GM21717 (cell line): ENCODE data around the gene PDE5A.
"Not testable (repeated sequence)": the region's sequence is repeated elsewhere in the genome, so short reads cannot be mapped to it uniquely, and the experiment has no call there.

Source experiments
- ATAC-seq: cut with Tn5 transposase; IDR thresholded peaks from one replicate; pipeline ENCODE4 v1.9.1; 2021; ENCODE audit warnings: mild to moderate bottlenecking, moderate library complexity; ENCODE audit not compliant: unreplicated experiment

The PDE5A gene

DNA sequence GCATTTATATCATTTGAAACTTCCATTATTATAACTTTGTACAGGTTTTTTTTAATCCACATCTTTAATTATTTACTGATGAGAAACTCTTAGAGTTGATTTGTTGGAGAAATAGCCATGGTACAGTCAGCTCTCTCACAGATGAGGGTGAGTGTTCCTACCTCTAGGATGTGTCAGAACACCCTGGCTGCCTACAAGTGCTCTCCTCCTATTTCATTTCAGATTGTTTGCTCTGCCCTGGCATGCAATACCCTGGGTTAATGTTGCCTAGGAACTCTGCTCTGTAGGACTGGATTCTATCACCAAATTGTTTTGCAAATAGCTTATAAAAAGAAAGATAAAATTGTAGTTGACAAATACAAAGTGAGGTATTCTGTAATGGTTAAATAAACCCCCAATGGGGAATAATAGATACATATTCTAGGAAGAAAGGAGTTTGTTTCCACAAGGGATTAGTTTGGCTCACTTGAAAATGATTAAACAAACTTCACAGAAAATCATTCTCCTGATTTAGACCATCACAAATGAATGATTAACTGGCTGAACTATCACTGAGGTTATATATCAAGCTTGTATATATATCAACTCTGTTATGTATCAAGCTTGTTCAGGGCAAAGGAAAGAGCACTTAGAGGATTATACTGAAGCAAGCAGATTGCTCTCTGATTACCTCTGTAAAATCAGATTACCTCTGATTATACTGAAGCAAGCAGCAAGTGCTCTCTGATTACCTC, 150.0 kb downstream of the PDE5A start:
- no peak for ATAC-seq

DNA sequence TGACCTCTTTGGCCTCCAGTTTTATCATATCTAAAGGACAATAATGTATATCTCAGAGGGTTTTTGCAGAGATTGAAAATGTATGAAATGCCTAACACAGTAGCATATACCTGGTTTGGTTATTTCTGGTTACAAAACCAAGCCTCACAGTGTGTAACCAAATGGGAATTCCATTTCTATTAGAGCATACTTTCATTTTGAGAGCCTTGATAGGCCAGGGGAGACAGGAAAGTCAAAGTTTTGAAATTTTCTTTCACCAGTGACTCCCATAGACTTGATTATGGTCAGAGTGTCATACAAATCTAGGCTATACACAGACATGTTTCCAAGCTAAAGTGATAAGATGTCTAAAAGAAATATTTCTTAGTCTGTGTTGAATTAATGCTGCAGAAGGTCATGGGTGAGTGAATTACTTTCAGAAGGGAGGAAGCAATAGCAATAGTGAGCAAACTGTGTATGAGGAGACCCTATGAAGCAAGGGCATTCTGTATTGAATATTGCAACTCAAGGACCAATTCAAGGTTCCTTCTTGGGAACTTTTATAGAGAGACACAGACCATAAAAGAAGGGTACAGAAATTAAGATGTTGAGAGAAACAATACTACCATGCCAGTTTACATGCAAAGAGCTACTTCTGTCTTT, 151.1 kb downstream of the PDE5A start:
- peak; percentile 66 for ATAC-seq

GRCh38 chr4:119471259-119471658, 157.3 kb downstream of the PDE5A start:
- ATAC-seq = peak; percentile 72

GRCh38 chr4:119470737-119471063, 157.9 kb downstream of the PDE5A start:
- ATAC-seq = peak; percentile 61

DNA sequence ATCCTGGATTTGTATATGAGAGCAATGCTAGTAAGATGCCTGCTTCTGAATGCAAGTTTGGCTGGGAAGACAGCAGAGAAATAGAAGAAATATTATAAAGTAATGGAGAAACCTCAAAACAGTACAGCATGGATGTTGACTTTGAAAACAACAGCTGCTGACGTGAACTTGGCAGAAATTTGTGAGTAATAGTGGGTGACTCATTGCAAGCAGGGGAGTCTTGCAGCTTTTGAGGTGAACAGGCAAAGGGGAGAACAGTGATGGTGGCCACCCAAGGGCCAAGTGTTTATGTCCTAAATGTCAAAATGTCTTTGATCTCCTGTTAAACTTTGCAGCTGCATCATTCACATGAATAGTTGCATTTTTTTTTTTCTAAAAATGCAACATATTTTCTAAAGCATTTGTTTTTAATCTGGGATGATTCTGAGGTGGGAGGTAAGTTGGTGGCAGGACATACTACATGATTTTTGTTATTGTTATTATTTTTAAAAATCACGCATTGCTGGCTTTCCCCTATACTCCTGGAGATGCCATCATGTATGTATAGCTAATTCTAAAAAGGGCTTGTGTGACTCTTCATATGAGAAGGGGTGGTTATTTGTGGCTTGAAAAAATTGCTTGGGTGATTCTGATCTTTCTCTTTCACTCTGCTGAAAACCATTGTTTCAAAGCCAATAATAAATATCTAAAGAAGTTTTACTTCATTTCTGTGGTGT, 158.4 kb downstream of the PDE5A start:
- peak; percentile 81 for ATAC-seq

- ATAC-seq = not testable (repeated sequence)
These were observed 159.6 kb downstream of the PDE5A start for GRCh38 chr4:119469039-119469438.

GRCh38 chr4:119462733-119463132, 165.9 kb downstream of the PDE5A start:
- not testable (repeated sequence) for ATAC-seq

GRCh38 chr4:119455734-119456133, 172.9 kb downstream of the PDE5A start:
- not testable (repeated sequence) for ATAC-seq

DNA sequence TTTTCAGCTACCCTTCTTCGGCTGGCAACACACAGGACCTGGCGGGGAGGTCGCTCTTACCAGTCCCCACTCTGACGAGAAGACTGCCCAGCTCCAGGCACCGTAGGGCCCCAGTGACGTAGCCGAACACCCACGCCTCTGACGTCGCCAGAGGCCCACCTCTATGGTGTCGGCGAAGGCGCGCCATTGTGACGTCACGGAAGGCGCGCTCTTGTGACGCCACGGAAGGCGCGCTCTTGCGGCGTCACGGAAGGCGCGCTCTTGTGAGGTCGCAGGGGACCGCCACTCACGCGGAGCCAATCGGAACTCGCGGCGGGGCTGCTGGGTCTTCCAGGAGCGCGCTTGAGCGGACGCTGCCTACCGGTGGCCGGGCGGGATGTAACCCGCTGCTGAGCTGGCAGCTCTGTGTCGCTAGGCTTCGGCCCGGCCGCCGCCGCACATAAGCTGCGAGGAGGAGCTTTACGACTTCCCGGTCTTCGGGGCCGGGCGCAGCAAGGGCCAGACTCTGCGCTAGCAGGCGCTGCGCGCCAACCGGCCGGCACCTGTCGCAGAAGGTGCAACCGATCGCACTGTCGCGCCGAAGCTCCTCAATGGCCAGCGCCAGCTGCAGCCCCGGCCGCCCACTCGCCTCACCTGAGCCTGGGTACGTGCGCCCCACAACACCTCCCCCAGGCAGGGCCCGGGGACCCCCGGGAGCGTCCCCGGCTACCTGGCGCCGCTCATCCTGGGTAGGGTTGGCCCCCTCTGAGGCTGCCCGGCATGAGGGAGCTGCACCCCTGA, 173.9 kb downstream of the PDE5A start:
- ATAC-seq = peak; percentile 100

- ATAC-seq = peak; percentile 15
These were observed 174.5 kb downstream of the PDE5A start for GRCh38 chr4:119454151-119454490.

GRCh38 chr4:119453286-119453685, 175.3 kb downstream of the PDE5A start:
- not testable (repeated sequence) for ATAC-seq

DNA sequence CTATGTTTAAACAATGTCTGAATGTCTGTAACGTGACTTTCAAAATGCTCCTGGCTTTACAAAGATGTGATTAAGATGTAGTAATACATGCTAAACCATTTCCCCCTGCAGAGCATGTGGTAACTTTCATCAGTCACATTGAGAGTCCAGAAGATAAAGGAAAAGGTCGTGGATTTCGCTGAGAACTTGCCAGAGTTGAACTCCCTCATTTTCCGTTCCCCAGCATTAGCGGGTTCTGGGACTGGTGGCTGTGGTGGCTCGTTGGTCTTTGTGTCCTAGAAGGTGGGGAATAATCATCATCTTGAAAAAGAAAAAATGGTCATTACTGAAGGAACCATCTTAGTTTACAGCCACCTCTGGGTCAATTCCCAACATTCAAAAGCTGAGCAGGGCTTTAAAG, 178.8 kb downstream of the PDE5A start:
- not testable (repeated sequence) for ATAC-seq
